HepG2 (cell line): Measurements from ENCODE around the gene IFT122. TPM values are rescaled to one million over a fixed set of nuclear protein-coding genes. Genes with fewer than 3 reads are reported as not detected.
"Not testable (repeated sequence)": the region's sequence is repeated elsewhere in the genome, so short reads cannot be mapped to it uniquely, and the experiment has no call there.

ENCODE experiments used
- ATAC-seq: fragments of 200-7000 bp; cut with Tn5 transposase; 3 replicates; pipeline ENCODE4 v1.9.1; 2020; ENCODE audit warnings: mild to moderate bottlenecking, moderate library complexity
- BruUV-seq: library from RNA; stranded (reverse); fragments of 400-500 nt; replicated peaks from 2 replicates; lab custom pipeline; 2021; lab: Mats Ljungman, UMichigan
- CTCF ChIA-PET: fragments of 300-600 bp; formaldehyde crosslinking; extraction: SDS; loops from one replicate; lab custom pipeline; 2021; ENCODE audit warnings: low total read pairs, inconsistent platforms, low intra/inter-chr PET ratio; lab: Yijun Ruan, JAX
- POLR2A ChIA-PET: fragments of 350-600 bp; sonication (Branson Sonifier 250); formaldehyde crosslinking; loops from one replicate; lab custom pipeline; 2020; ENCODE audit warnings: antibody characterized with exemption, inconsistent platforms; lab: Yijun Ruan, JAX
- DNase-seq: peaks from one replicate; pipeline ENCODE4 v3.0.0-alpha.2; 2015; ENCODE audit warnings: low spot score
- FAIRE-seq: peaks from 3 replicates; lab custom pipeline; 2011; peaks lifted over from hg19 to GRCh38; lab: Jason Lieb, UNC
- H2AFZ ChIP-seq: one replicate; pipeline ENCODE4 v1.6.1; 2011; ENCODE audit warnings: low read length, inconsistent platforms
- H3K27ac ChIP-seq: fragments of 300-600 bp; 3 replicates; pipeline ENCODE4 v1.8.0; 2011; ENCODE audit warnings: mixed run types, mild to moderate bottlenecking, mixed read lengths, low read length, inconsistent platforms; ENCODE audit not compliant: insufficient read depth; ENCODE audit errors: extremely low read length
- H3K27me3 ChIP-seq, 2 experiments: fragments of 200-600 bp in 1 of 2; 2 replicates in 1 of 2; 3 replicates in 1 of 2; pipeline versions ENCODE4 v1.6.0 to v1.8.0; 2011; ENCODE audit warnings: low read length in 2 of 2, mild to moderate bottlenecking in 2 of 2, moderate library complexity in 2 of 2, inconsistent platforms in 1 of 2; ENCODE audit not compliant: insufficient read depth in 2 of 2, control insufficient read depth in 1 of 2
- H3K36me3 ChIP-seq, 2 experiments: fragments of 200-600 bp in 1 of 2; replicated peaks in 1 of 2; 2 replicates in 1 of 2; 3 replicates in 1 of 2; pipeline versions ENCODE4 v1.5.1 to v1.8.0; 2011; ENCODE audit warnings: low read length in 2 of 2, inconsistent platforms in 1 of 2; ENCODE audit not compliant: insufficient read depth in 2 of 2, control insufficient read depth in 1 of 2
- H3K4me1 ChIP-seq: 2 replicates; pipeline ENCODE4 v1.5.1; 2012; ENCODE audit warnings: low read length, inconsistent platforms; ENCODE audit not compliant: insufficient read depth
- H3K4me2 ChIP-seq: 2 replicates; pipeline ENCODE4 v1.6.0; 2011; ENCODE audit warnings: low read depth, low read length, inconsistent platforms
- H3K4me3 ChIP-seq, 3 experiments: fragments of 200-600 bp in 1 of 3; sonication (generic), shearing (Covaris generic) in 1 of 3; replicated peaks in 1 of 3; 2 replicates each; pipeline ENCODE4 v1.5.1; 2011 to 2016; ENCODE audit warnings: low read length in 3 of 3, inconsistent platforms in 2 of 3, low read depth in 2 of 3, mild to moderate bottlenecking in 2 of 3, control low read depth in 1 of 3, mixed read lengths in 1 of 3; ENCODE audit not compliant: insufficient read depth in 1 of 3
- H3K79me2 ChIP-seq: one replicate; pipeline ENCODE4 v1.6.1; 2011; ENCODE audit warnings: low read length, inconsistent platforms; ENCODE audit not compliant: insufficient read depth
- H3K9ac ChIP-seq: 2 replicates; pipeline ENCODE4 v1.6.0; 2011; ENCODE audit warnings: mild to moderate bottlenecking, low read depth, low read length, inconsistent platforms; ENCODE audit not compliant: insufficient read depth
- H3K9me3 ChIP-seq: 2 replicates; pipeline ENCODE4 v1.5.1; 2012; ENCODE audit warnings: mild to moderate bottlenecking, low read length
- H4K20me1 ChIP-seq: 2 replicates; pipeline ENCODE4 v1.6.0; 2011; ENCODE audit warnings: inconsistent platforms, mild to moderate bottlenecking, low read length, moderate library complexity; ENCODE audit not compliant: insufficient read depth
- CEBPG ChIP-seq: IDR thresholded peaks from 2 replicates; pipeline ENCODE4 v1.6.1; 2016
- HNRNPL ChIP-seq: fragments of 200-400 bp; formaldehyde crosslinking; IDR thresholded peaks from 2 replicates; pipeline ENCODE4 v1.6.1; 2017; ENCODE audit warnings: mild to moderate bottlenecking, low read depth, low read length
- HOXA3 ChIP-seq: sonication (generic); formaldehyde crosslinking; IDR thresholded peaks from 2 replicates; pipeline ENCODE4 v1.5.0; 2020; ENCODE audit warnings: missing genetic modification reagents
- IKZF5 ChIP-seq: IDR thresholded peaks from 2 replicates; pipeline ENCODE4 v1.6.1; 2018; ENCODE audit warnings: missing genetic modification reagents, mild to moderate bottlenecking, missing compliant biosample characterization
- LCORL ChIP-seq, 2 experiments: fragments of 450-650 bp in 1 of 2; sonication (generic) in 1 of 2; formaldehyde crosslinking in 1 of 2; IDR thresholded peaks; 2 replicates each; pipeline versions ENCODE4 v1.5.0 to v1.6.1; 2017 to 2020; ENCODE audit warnings: antibody characterized with exemption in 1 of 2, missing genetic modification reagents in 1 of 2
- PHF21A ChIP-seq: sonication (generic); formaldehyde crosslinking; IDR thresholded peaks from 2 replicates; pipeline ENCODE4 v1.5.0; 2020; ENCODE audit warnings: mild to moderate bottlenecking, missing genetic modification reagents
- SALL1 ChIP-seq: sonication (generic); formaldehyde crosslinking; IDR thresholded peaks from 2 replicates; pipeline ENCODE4 v1.8.0; 2022; ENCODE audit warnings: mild to moderate bottlenecking, missing genetic modification reagents
- STAG1 ChIP-seq: sonication (generic); formaldehyde crosslinking; IDR thresholded peaks from 2 replicates; pipeline ENCODE4 v1.4.0; 2020; ENCODE audit warnings: missing genetic modification reagents
- UBTF ChIP-seq: sonication (generic); formaldehyde crosslinking; IDR thresholded peaks from 2 replicates; pipeline ENCODE4 v1.4.0; 2020; ENCODE audit warnings: mild to moderate bottlenecking, missing genetic modification reagents
- ZBTB43 ChIP-seq: sonication (generic); formaldehyde crosslinking; conservative IDR thresholded peaks from 2 replicates; pipeline ENCODE4 v1.4.0; 2020; ENCODE audit warnings: missing genetic modification reagents
- ZFY ChIP-seq: sonication (generic); formaldehyde crosslinking; IDR thresholded peaks from 2 replicates; pipeline ENCODE4 v1.4.0; 2020; ENCODE audit warnings: missing genetic modification reagents
- ZIK1 ChIP-seq: sonication (generic); formaldehyde crosslinking; IDR thresholded peaks from 2 replicates; pipeline ENCODE4 v1.5.0; 2020; ENCODE audit warnings: mild to moderate bottlenecking, low read depth, missing genetic modification reagents, borderline replicate concordance
- ZNF687 ChIP-seq: sonication (generic); formaldehyde crosslinking; IDR thresholded peaks from 2 replicates; pipeline ENCODE4 v1.5.1; 2020; ENCODE audit warnings: mild to moderate bottlenecking, missing genetic modification reagents, moderate library complexity
- whole genome bisulfite sequencing: methylation state at CpG from one replicate; pipeline ENCODE4 v1.1.6; 2017; ENCODE audit warnings: low lambda C conversion rate; 5-methylcytosine and 5-hydroxymethylcytosine counted together
- in situ Hi-C: cut with HindIII; loops from 2 replicates; pipeline ENCODE4 v1.10.0; 2017; ENCODE audit warnings: low pct_unique_long_range_greater_than_20kb; ENCODE audit not compliant: extremely low pct_ligation_motif_present
- intact Hi-C: fragments of 100-400 bp; cut with micrococcal nuclease; formaldehyde crosslinking; loops from one replicate; pipeline ENCODE4 v1.10.0; 2022; ENCODE audit not compliant: unreplicated experiment
- polyA plus RNA-seq, 8 experiments: library from polyadenylated mRNA; depleted of rRNA in 3 of 8; stranded (reverse) in 7 of 8; unstranded in 1 of 8; fragments of >200 nt; fragmentation: Illumina TruSeq in 4 of 8; extraction: Trizol in 4 of 8; gene quantifications; 2 replicates each; pipeline versions ENCODE4 v1.2.1 to v1.2.3, GENCODE V29; 2011 to 2016; ENCODE audit warnings: low read depth in 4 of 8, missing spikeins in 1 of 8, mixed read lengths in 1 of 8; ENCODE audit not compliant: insufficient read depth in 1 of 8
- total RNA-seq, 5 experiments: library from RNA; depleted of rRNA; stranded (reverse); fragments of >200 nt; fragmentation: Illumina TruSeq; extraction: Trizol; gene quantifications; 2 replicates each; pipeline ENCODE4 v1.2.3, GENCODE V29; 2016; ENCODE audit warnings: low read depth in 1 of 5

The IFT122 gene
- total and polyA plus RNA-seq, 2 of the 13 experiments (the other 11 are each of a cell fraction or from before 2014, with no cell fraction given): 10.1 to 10.3 TPM

GRCh38 chr3:129515108-129515820 is 75.2 kb downstream of the IFT122 start:
- Histone ChIP-seq H3K4me1 (peaks cover 48% of the 10 kb centered on the region), H3K4me2 (0 out of 2 replicates have a peak overlapping the region, but pooled peaks have one; percentile 27), H3K27ac (peak overlapping the region; percentile 55)
- H2AFZ ChIP-seq; H3K36me3 ChIP-seq; H3K9ac ChIP-seq; H3K79me2 ChIP-seq; in situ Hi-C loops; H3K9me3 ChIP-seq; H3K4me3 ChIP-seq; intact Hi-C loops; H4K20me1 ChIP-seq; H3K27me3 ChIP-seq; BruUV-seq; CTCF ChIA-PET; POLR2A ChIA-PET; TF ChIP-seq LCORL (IDR thresholded peaks at IDR 0.05): not testable (repeated sequence)
- peak; percentile 89 for ATAC-seq
- 96% methylated on average over 9 of the region's 25 CpGs for WGBS
- FAIRE-seq: peak; percentile 99
- peak; percentile 79 for DNase-seq
- TF ChIP-seq ZNF687 (CRISPR knock-in tag) (peak; percentile 87), STAG1 (peak; percentile 13; the same call in 1 of the 2 replicates), SALL1 (CRISPR knock-in tag) (peak; percentile 50; the same call in 1 of the 2 replicates), LCORL (CRISPR knock-in tag; IDR thresholded peaks at IDR 0.05) (peak; percentile 63), HOXA3 (CRISPR knock-in tag) (peak; percentile 28; the same call in 1 of the 2 replicates), ZIK1 (CRISPR knock-in tag) (0 out of 2 replicates have a peak, but pooled peaks have one; percentile 17), UBTF (CRISPR knock-in tag) (peak; percentile 45; the same call in 1 of the 2 replicates), ZFY (peak; percentile 43; the same call in 1 of the 2 replicates), CEBPG (CRISPR knock-in tag) (peak; percentile 43; the same call in 1 of the 2 replicates), PHF21A (CRISPR knock-in tag) (peak; percentile 40; the same call in 1 of the 2 replicates), IKZF5 (CRISPR knock-in tag) (0 out of 2 replicates have a peak, but pooled peaks have one; percentile 23), ZBTB43 (CRISPR knock-in tag) (0 out of 2 replicates have a peak, but pooled peaks have one; percentile 21), HNRNPL (0 out of 2 replicates have a peak, but pooled peaks have one; percentile 21)
